ENCODE results near the gene ICAM2.

DNA sequence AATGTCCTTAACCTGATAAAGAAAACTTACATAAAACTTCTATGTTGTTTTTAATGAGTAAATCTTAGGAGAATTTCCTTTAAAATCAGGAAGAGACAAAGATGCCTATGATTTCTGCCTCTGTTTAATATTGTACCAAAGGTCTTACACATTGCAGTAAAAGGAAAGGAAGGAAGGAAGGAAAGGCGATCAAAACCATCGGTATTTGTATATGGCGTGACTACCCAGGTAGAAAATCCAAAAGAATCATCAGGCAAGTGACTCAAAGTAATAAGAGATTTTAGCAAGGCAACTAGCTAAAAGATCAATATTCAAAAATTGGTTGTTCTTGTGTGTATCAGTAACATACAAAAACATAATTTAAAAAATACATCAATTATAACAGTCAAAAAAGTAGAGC, 3.5 kb downstream of the ICAM2 start:
- TF ChIP-seq POLR2A (IDR thresholded peaks at IDR 0.05): no peak
- TF ChIP-seq, protein P1, sequence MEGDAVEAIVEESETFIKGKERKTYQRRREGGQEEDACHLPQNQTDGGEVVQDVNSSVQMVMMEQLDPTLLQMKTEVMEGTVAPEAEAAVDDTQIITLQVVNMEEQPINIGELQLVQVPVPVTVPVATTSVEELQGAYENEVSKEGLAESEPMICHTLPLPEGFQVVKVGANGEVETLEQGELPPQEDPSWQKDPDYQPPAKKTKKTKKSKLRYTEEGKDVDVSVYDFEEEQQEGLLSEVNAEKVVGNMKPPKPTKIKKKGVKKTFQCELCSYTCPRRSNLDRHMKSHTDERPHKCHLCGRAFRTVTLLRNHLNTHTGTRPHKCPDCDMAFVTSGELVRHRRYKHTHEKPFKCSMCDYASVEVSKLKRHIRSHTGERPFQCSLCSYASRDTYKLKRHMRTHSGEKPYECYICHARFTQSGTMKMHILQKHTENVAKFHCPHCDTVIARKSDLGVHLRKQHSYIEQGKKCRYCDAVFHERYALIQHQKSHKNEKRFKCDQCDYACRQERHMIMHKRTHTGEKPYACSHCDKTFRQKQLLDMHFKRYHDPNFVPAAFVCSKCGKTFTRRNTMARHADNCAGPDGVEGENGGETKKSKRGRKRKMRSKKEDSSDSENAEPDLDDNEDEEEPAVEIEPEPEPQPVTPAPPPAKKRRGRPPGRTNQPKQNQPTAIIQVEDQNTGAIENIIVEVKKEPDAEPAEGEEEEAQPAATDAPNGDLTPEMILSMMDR (IDR thresholded peaks at IDR 0.05): no peak
